ENCODE results near the gene TSPAN10.
"Not testable (repeated sequence)": the region's sequence is repeated elsewhere in the genome, so short reads cannot be mapped to it uniquely, and the experiment has no call there.

Gene TSPAN10

DNA sequence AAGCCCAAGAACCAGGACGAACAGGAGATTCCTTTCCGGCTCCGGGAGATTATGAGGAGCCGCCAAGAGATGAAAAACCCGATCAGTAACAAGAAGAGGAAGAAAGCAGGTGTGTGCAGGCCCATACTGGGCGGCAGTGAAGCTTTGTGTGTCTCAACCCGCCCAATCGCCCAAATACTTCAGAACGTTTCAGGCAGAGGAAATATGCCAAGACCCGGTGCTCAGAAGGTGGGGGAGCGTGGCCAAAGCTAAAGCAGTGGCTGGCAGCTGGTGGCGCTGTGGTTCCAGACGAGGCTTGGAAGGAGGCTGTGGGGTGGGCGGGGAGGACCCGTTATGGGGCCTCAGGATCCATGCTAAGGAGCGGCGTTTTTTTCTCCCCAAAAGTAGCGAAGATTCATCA is 30.8 kb downstream of the TSPAN10 start:
- H3K4me3 ChIP-seq (ENCODE audit: control insufficient read depth, low read depth, low read length): no peak overlapping the region
- peak; percentile 12 for DNase-seq (ENCODE audit: low read depth)
- no peak for TF ChIP-seq CTCF (conservative IDR thresholded peaks at IDR 0.05; ENCODE audit: control insufficient read depth, insufficient read depth, low read depth, low read length)

- no peak for TF ChIP-seq CTCF (conservative IDR thresholded peaks at IDR 0.05; ENCODE audit: control insufficient read depth, insufficient read depth, low read depth, low read length)
- no peak for DNase-seq (ENCODE audit: low read depth)
- H3K4me3 ChIP-seq (ENCODE audit: control insufficient read depth, low read depth, low read length): no peak overlapping the region
Measured at GRCh38 chr17:81672504-81672903, 35.5 kb downstream of the TSPAN10 start.

GRCh38 chr17:81672954-81673353 is 36.0 kb downstream of the TSPAN10 start:
- no peak for TF ChIP-seq CTCF (conservative IDR thresholded peaks at IDR 0.05; ENCODE audit: control insufficient read depth, insufficient read depth, low read depth, low read length)
- H3K4me3 ChIP-seq (ENCODE audit: control insufficient read depth, low read depth, low read length): no peak overlapping the region
- no peak for DNase-seq (ENCODE audit: low read depth)

GRCh38 chr17:81673561-81674258 is 36.7 kb downstream of the TSPAN10 start:
- no peak overlapping the region for H3K4me3 ChIP-seq (ENCODE audit: control insufficient read depth, low read depth, low read length)
- DNase-seq (ENCODE audit: low read depth): no peak
- no peak for TF ChIP-seq CTCF (conservative IDR thresholded peaks at IDR 0.05; ENCODE audit: control insufficient read depth, insufficient read depth, low read depth, low read length)

- H3K4me3 ChIP-seq (ENCODE audit: control insufficient read depth, low read depth, low read length): not testable (repeated sequence)
- peak; percentile 49 for TF ChIP-seq CTCF (conservative IDR thresholded peaks at IDR 0.05; ENCODE audit: control insufficient read depth, insufficient read depth, low read depth, low read length)
- DNase-seq (ENCODE audit: low read depth): peak; percentile 45
Measured at GRCh38 chr17:81675515-81676221, 38.7 kb downstream of the TSPAN10 start.

- DNase-seq (ENCODE audit: low read depth): no peak
- H3K4me3 ChIP-seq (ENCODE audit: control insufficient read depth, low read depth, low read length): no peak overlapping the region
- TF ChIP-seq CTCF (conservative IDR thresholded peaks at IDR 0.05; ENCODE audit: control insufficient read depth, insufficient read depth, low read depth, low read length): no peak
Measured at GRCh38 chr17:81676906-81677305, 39.9 kb downstream of the TSPAN10 start.

All from fibroblast of mammary gland (primary cell).